GM12891 (cell line): ENCODE measurements around the gene ZNF282.

Experiments used
- POLR2A ChIP-seq: IDR thresholded peaks from 2 replicates; pipeline ENCODE4 v1.6.1; 2011; ENCODE audit warnings: low read depth, low read length, control low read depth
- POLR2AphosphoS5 ChIP-seq: IDR thresholded peaks from 2 replicates; pipeline ENCODE4 v1.6.1; 2011; ENCODE audit warnings: low read depth, low read length, control low read depth
- POU2F2 ChIP-seq: IDR thresholded peaks from 2 replicates; pipeline ENCODE4 v1.6.1; 2011; ENCODE audit warnings: low read depth, mild to moderate bottlenecking, control low read depth, low read length, moderate library complexity
- TAF1 ChIP-seq: IDR thresholded peaks from 2 replicates; pipeline ENCODE4 v1.6.1; 2011; ENCODE audit warnings: low read depth, low read length, control low read depth

DNA sequence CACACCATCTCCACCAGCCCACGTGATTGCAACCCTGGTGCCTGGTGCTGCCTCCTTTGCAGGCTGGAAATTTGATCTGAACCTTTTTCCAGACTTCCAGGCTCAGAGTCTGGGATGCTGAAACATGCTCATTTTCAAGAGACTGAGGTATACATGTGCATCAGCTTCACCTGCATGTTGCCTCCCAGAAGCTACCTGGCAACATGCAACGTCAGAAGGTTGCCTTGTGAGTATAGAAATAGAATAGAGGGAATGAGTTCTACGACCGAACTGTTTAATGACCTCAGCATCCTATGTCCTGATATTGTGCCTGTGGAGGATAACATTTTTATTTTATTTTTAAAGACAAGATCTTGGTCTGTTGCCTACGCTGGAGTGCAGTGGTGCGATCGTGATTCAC, 42.2 kb downstream of the ZNF282 start:
- TF ChIP-seq POLR2AphosphoS5 (no peak), POU2F2 (no peak), POLR2A (no peak), TAF1 (no peak)
